ENCODE data around the gene RRAGD.

DNA sequence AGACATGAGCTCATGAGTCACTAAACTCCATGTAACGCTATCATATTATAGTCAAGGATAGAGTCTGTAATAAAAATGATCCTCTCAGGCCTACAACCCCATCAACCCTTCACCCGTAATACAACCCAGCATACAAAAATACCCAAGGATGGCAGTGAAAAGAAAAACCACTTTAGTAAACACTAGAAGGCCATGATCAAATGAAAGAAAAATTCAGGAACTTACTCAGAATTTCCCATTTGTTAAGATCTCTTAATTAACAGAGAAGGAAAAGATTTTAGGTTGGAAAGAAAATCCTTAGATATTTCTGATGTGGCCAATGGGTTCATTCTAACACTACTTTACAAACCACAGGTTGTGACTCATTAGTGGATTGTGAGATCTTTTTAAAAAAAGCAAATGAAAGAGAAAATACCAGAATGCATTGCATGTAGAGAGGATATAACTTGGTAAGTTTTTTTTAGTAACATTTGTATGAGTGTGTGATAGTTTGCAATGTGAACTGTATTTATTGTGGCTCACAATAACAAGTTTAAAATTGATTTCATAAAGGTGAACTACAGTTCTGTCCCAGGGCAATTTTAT is 51.6 kb downstream of the RRAGD start:
- TF ChIP-seq, protein P1, sequence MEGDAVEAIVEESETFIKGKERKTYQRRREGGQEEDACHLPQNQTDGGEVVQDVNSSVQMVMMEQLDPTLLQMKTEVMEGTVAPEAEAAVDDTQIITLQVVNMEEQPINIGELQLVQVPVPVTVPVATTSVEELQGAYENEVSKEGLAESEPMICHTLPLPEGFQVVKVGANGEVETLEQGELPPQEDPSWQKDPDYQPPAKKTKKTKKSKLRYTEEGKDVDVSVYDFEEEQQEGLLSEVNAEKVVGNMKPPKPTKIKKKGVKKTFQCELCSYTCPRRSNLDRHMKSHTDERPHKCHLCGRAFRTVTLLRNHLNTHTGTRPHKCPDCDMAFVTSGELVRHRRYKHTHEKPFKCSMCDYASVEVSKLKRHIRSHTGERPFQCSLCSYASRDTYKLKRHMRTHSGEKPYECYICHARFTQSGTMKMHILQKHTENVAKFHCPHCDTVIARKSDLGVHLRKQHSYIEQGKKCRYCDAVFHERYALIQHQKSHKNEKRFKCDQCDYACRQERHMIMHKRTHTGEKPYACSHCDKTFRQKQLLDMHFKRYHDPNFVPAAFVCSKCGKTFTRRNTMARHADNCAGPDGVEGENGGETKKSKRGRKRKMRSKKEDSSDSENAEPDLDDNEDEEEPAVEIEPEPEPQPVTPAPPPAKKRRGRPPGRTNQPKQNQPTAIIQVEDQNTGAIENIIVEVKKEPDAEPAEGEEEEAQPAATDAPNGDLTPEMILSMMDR (IDR thresholded peaks at IDR 0.05; ENCODE audit: insufficient read depth, low read length, poor library complexity, severe bottlenecking) = no peak
- no peak for TF ChIP-seq EZH2phosphoT487 (conservative IDR thresholded peaks at IDR 0.05; ENCODE audit: low read length)
